B cell (primary cell): ENCODE data around the gene NTRK3. TPM values are rescaled to one million over a fixed set of nuclear protein-coding genes. Genes with fewer than 3 reads are reported as not detected.

Experiments used
- ATAC-seq: fragments of 200-7000 bp; cut with Tn5 transposase; one replicate; pipeline ENCODE4 v1.10.0; 2021; ENCODE audit warnings: low read depth, mild to moderate bottlenecking, moderate number of reproducible peaks, moderate library complexity
- CTCF ChIA-PET: fragments of 350-600 bp; sonication (Branson Sonifier 250); formaldehyde crosslinking; loops from one replicate; lab custom pipeline; 2021; ENCODE audit warnings: antibody characterized with exemption, inconsistent platforms; lab: Charles Lee
- POLR2A ChIA-PET: fragments of 350-600 bp; sonication (Branson Sonifier 250); formaldehyde crosslinking; loops from one replicate; lab custom pipeline; 2021; ENCODE audit warnings: antibody characterized with exemption; lab: Charles Lee
- DNase-seq: peaks from one replicate; pipeline ENCODE4 v3.0.0; 2013
- H2AFZ ChIP-seq: 2 replicates; pipeline ENCODE4 v1.6.1; 2012; ENCODE audit warnings: mild to moderate bottlenecking, low read depth, low read length; ENCODE audit not compliant: insufficient read depth, poor library complexity, severe bottlenecking
- H3K27ac ChIP-seq, 2 donors: 1 replicate in 1 of 2; 2 replicates in 1 of 2; pipeline ENCODE4 v1.5.1; 2012 to 2013; ENCODE audit warnings: low read length in 2 of 2, mild to moderate bottlenecking in 2 of 2, moderate library complexity in 1 of 2
- H3K27me3 ChIP-seq, 4 experiments: fragments of 200-600 bp in 1 of 4; sonication (generic) in 1 of 4; replicated peaks in 1 of 4; 1 replicate in 2 of 4; 2 replicates in 2 of 4; pipeline versions ENCODE4 v1.6.1 to v1.7.0; 2013 to 2016; ENCODE audit warnings: low read length in 3 of 4, mild to moderate bottlenecking in 2 of 4, mixed read lengths in 1 of 4, moderate library complexity in 1 of 4; ENCODE audit not compliant: insufficient read depth in 4 of 4, control insufficient read depth in 3 of 4; ENCODE audit errors: control extremely low read depth in 1 of 4
- H3K36me3 ChIP-seq, 2 experiments: replicated peaks in 1 of 2; 1 replicate in 1 of 2; 2 replicates in 1 of 2; pipeline versions ENCODE4 v1.6.1 to v1.7.1; 2013; ENCODE audit warnings: low read length in 1 of 2; ENCODE audit not compliant: insufficient read depth in 2 of 2, control insufficient read depth in 1 of 2; ENCODE audit errors: control extremely low read depth in 1 of 2, extremely low read depth in 1 of 2
- H3K4me1 ChIP-seq, 2 donors: fragments of 200-600 bp in 1 of 2; sonication (generic) in 1 of 2; 1 replicate in 1 of 2; 2 replicates in 1 of 2; pipeline versions ENCODE4 v1.5.1 to v1.6.1; 2013 to 2017; ENCODE audit warnings: low read length in 2 of 2; ENCODE audit not compliant: control insufficient read depth in 2 of 2, insufficient read depth in 2 of 2
- H3K4me2 ChIP-seq: replicated peaks from 2 replicates; pipeline ENCODE3; 2012; ENCODE audit warnings: mild to moderate bottlenecking, low read depth, low read length; ENCODE audit not compliant: poor library complexity, severe bottlenecking
- H3K4me3 ChIP-seq, 5 experiments: fragments of 200-600 bp in 1 of 5; sonication (generic) in 1 of 5; 1 replicate in 3 of 5; 2 replicates in 2 of 5; pipeline versions ENCODE4 v1.5.1 to v1.7.0; 2011 to 2016; ENCODE audit warnings: low read length in 4 of 5, mild to moderate bottlenecking in 4 of 5, low read depth in 2 of 5, control low read depth in 1 of 5, moderate library complexity in 1 of 5; ENCODE audit not compliant: insufficient read depth in 1 of 5; ENCODE audit errors: control extremely low read depth in 1 of 5, extremely low read depth in 1 of 5
- H3K79me2 ChIP-seq: fragments of 200-600 bp; sonication (generic); one replicate; pipeline ENCODE4 v1.6.0; 2016; ENCODE audit warnings: low read length; ENCODE audit not compliant: control insufficient read depth, insufficient read depth
- H3K9ac ChIP-seq: fragments of 200-600 bp; sonication (generic); 2 replicates; pipeline ENCODE4 v1.6.1; 2017; ENCODE audit warnings: mild to moderate bottlenecking, low read length, moderate library complexity
- H3K9me3 ChIP-seq, 3 donors: one replicate each; pipeline versions ENCODE4 v1.6.1 to v1.7.1; 2013; ENCODE audit warnings: low read length in 2 of 3; ENCODE audit not compliant: control insufficient read depth in 2 of 3, insufficient read depth in 1 of 3; ENCODE audit errors: control extremely low read depth in 1 of 3
- H4K20me1 ChIP-seq: 2 replicates; pipeline ENCODE4 v1.6.0; 2012; ENCODE audit warnings: mild to moderate bottlenecking, low read length; ENCODE audit not compliant: insufficient read depth, control insufficient read depth, poor library complexity, severe bottlenecking
- H3K27ac Mint-ChIP-seq: one replicate; pipeline ENCODE4 v1.8.0; 2021; ENCODE audit warnings: mixed read lengths
- H3K27me3 Mint-ChIP-seq: one replicate; pipeline ENCODE4 v1.8.0; 2021; ENCODE audit warnings: mixed read lengths
- H3K4me1 Mint-ChIP-seq: one replicate; pipeline ENCODE4 v1.8.0; 2021; ENCODE audit warnings: mixed read lengths
- H3K4me3 Mint-ChIP-seq: one replicate; pipeline ENCODE4 v1.8.0; 2021; ENCODE audit warnings: mixed read lengths
- H3K9me3 Mint-ChIP-seq: one replicate; pipeline ENCODE4 v1.8.0; 2022; ENCODE audit warnings: mixed read lengths; ENCODE audit not compliant: insufficient read depth
- CTCF ChIP-seq: fragments of 200-600 bp; IDR thresholded peaks from one replicate; pipeline ENCODE4 v1.8.0; 2022; ENCODE audit warnings: antibody characterized with exemption, mild to moderate bottlenecking
- EZH2 ChIP-seq: IDR thresholded peaks from 2 replicates; pipeline ENCODE4 v1.6.1; 2012; ENCODE audit warnings: borderline replicate concordance, low read depth, mild to moderate bottlenecking, moderate library complexity, low read length; ENCODE audit not compliant: insufficient read depth, poor library complexity, severe bottlenecking
- WGBS: methylation state at CpG from one replicate; pipeline ENCODE4 v1.1.5; 2013; ENCODE audit warnings: missing lambda C conversion rate; ENCODE audit not compliant: insufficient coverage; 5-methylcytosine and 5-hydroxymethylcytosine counted together
- intact Hi-C: fragments of 100-400 bp; cut with micrococcal nuclease; formaldehyde crosslinking; loops from one replicate; pipeline ENCODE4 v1.10.0; 2022
- polyA plus RNA-seq: library from polyadenylated mRNA; depleted of rRNA; stranded (reverse); fragments of >200 nt; gene quantifications from 2 replicates; pipeline ENCODE4 v1.2.3, GENCODE V29; 2012
- total RNA-seq, 2 donors: library from RNA; stranded (reverse); fragments of 120-200 nt in 1 of 2; gene quantifications; 1 replicate in 1 of 2; 2 replicates in 1 of 2; pipeline versions ENCODE4 v1.2.3 to v1.2.4, GENCODE V29; 2013 to 2022

NTRK3 gene
- total and polyA plus RNA-seq, 2 donors (not counting 1 experiment from before 2014, with no cell fraction given): not detected

GRCh38 chr15:87967951-87968350 lies 288.6 kb downstream of the NTRK3 start:
- Histone ChIP-seq H3K9me3 (no peaks in the 10 kb centered on the region), H3K27ac (no peak overlapping the region), H3K9ac (no peak overlapping the region), H3K4me1 (no peaks in the 10 kb centered on the region), H2AFZ (no peak overlapping the region), H3K4me2 (no peak overlapping the region), H3K27me3 (no peaks in the 10 kb centered on the region), H3K36me3 (no peaks in the 10 kb centered on the region), H3K79me2 (no peaks in the 10 kb centered on the region), H3K4me3 (no peak overlapping the region), H4K20me1 (no peaks in the 10 kb centered on the region)
- ATAC-seq: no peak
- H3K4me1 Mint-ChIP-seq: no peaks in the 10 kb centered on the region
- no peaks in the 10 kb centered on the region for H3K27me3 Mint-ChIP-seq
- intact Hi-C loops: no loop called here
- no CpG with 5 or more reads among the region's 2 CpGs for WGBS
- POLR2A ChIA-PET: no interaction called here
- no peak for DNase-seq
- no peak for TF ChIP-seq EZH2
- TF ChIP-seq CTCF: no peak
- H3K4me3 Mint-ChIP-seq: no peak overlapping the region
- H3K9me3 Mint-ChIP-seq: no peaks in the 10 kb centered on the region
- CTCF ChIA-PET: no interaction called here
- H3K27ac Mint-ChIP-seq: no peak overlapping the region

GRCh38 chr15:87965304-87965703 lies 291.2 kb downstream of the NTRK3 start:
- H3K79me2 ChIP-seq: no peaks in the 10 kb centered on the region

More at GRCh38 chr15:87965304-87965703, 291.2 kb downstream of the NTRK3 start:
- ChIA-PET POLR2A (no interaction called here), CTCF (no interaction called here)
- intact Hi-C loops: no loop called here
- Histone ChIP-seq H3K9me3 (no peaks in the 10 kb centered on the region), H3K4me2 (no peak overlapping the region), H2AFZ (no peak overlapping the region), H3K36me3 (no peaks in the 10 kb centered on the region), H3K27ac (no peak overlapping the region), H3K9ac (no peak overlapping the region), H3K27me3 (no peaks in the 10 kb centered on the region), H4K20me1 (no peaks in the 10 kb centered on the region), H3K4me1 (no peaks in the 10 kb centered on the region), H3K4me3 (no peak overlapping the region)
- ATAC-seq: no peak
- TF ChIP-seq EZH2 (no peak), CTCF (no peak)
- H3K27me3 Mint-ChIP-seq: no peaks in the 10 kb centered on the region
- DNase-seq: no peak
- H3K4me3 Mint-ChIP-seq: no peak overlapping the region
- 84% methylated on average over 4 of the region's 5 CpGs for WGBS
- H3K27ac Mint-ChIP-seq: no peak overlapping the region
- no peaks in the 10 kb centered on the region for H3K9me3 Mint-ChIP-seq
- H3K4me1 Mint-ChIP-seq: no peaks in the 10 kb centered on the region
